ENCODE data around the gene SNAPC4.
A peak's percentile ranks its signal among the peaks of the same experiment; 100 is the strongest.

SNAPC4 gene

DNA sequence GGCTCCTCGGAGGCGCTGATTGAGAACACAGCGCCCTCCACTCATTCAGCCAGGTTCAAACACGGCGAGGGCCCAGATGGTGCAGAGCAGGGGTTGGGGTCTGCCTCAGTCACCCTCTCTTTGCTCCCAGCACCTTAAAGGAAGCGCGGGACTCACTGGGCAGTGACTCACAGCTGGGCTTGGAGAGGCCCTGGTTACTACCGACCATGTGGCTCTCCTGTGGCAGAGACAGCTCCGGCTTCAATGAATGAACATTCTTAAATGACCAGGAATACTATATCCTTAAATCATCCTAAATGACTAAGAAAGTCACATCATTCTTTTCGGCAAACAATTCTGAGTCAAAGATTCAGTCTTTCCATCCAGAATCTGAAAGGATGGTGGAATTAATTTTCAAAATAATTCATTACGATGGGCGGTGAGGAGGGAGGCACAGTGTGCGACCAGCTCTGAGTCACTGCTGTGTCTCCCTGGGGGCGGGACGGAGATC lies 41.3 kb upstream of the SNAPC4 start:
- no peaks in the 10 kb centered on the region for H3K9me3 ChIP-seq (ENCODE audit: insufficient read depth, low read depth, low read length)
- no peak overlapping the region for H3K4me3 ChIP-seq (ENCODE audit: low read length)
- H3K27me3 ChIP-seq (ENCODE audit: insufficient read depth, low read length): no peaks in the 10 kb centered on the region
- peaks cover 56% of the 10 kb centered on the region for H3K36me3 ChIP-seq (ENCODE audit: insufficient read depth, low read length)
- H3K9ac ChIP-seq (ENCODE audit: low read depth, low read length): no peak overlapping the region
- 97% methylated on average over 15 of the region's 15 CpGs for WGBS
- no peak overlapping the region for H3K27ac ChIP-seq (ENCODE audit: low read depth, low read length)
- peaks cover 4% of the 10 kb centered on the region; the same call in 1 of the 2 replicates for H3K4me1 ChIP-seq (ENCODE audit: insufficient read depth, low read length)

GRCh38 chr9:136439481-136440408 lies 39.8 kb upstream of the SNAPC4 start, which contains the start of gene INPP5E:
Gene INPP5E, minus strand, starts transcription at chr9:136439845. Its CDS starts 426 bp downstream, at chr9:136439419.
- 12% methylated on average over 90 of the region's 90 CpGs for WGBS
- H3K9ac ChIP-seq (ENCODE audit: low read depth, low read length): peak within 1 kb of the TSS; percentile 87
- H3K27ac ChIP-seq (ENCODE audit: low read depth, low read length): peak within 1 kb of the TSS; percentile 68; the same call in 1 of the 2 replicates
- H3K4me1 ChIP-seq (ENCODE audit: insufficient read depth, low read length): peaks cover 4% of the 10 kb centered on the region; the same call in 1 of the 2 replicates
- no peaks in the 10 kb centered on the region for H3K9me3 ChIP-seq (ENCODE audit: insufficient read depth, low read depth, low read length)
- peaks cover 42% of the 10 kb centered on the region for H3K36me3 ChIP-seq (ENCODE audit: insufficient read depth, low read length)
- no peaks in the 10 kb centered on the region for H3K27me3 ChIP-seq (ENCODE audit: insufficient read depth, low read length)
- peak within 1 kb of the TSS; percentile 81 for H3K4me3 ChIP-seq (ENCODE audit: low read length)

DNA sequence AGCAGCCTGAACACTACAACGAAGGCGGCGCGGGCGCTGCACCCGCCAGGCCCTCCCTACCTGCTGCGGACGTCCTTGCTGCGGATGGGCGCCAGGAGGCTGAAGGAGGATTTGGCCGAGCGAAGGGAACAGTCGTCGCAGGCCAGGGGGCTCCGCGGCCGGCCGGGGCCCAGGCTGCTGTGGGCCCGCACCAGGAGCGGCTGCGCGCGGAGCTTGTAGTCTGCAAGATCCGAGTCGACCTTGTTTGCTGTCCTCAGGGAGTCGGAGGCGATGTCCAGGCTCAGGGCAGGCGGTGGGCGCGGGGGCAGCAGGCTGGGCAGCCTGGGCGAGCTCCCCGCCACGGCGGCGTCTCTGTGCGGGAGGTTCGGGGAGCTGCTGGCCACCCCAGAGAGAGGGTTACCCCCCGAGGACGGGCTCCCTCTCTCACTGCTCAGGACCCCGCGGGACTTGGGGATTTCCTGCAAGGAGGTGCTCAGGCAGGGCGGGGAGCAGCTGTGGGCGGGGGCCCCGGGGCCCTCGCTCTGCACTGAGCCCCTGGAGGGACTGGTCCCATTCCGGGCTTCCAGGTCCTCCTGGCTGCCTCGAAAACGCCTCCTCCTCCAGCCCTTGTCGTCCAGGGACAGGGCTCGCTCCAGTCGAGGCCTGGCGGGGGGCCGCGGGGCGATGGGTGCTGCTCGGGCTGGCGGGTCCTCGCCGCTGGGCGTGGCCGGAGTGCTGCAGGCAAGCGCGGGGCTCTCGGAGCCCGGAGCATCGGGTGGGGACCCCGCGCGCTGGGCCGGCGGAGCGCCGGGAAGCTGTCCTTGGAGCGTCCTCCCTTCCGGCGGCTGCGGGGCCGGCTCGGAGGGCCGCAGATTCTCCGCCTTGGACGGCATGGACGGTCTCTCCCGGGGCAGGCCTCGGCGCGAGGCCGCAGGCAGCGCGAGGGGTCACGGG lies 38.8 kb upstream of the SNAPC4 start:
- WGBS: 1% methylated on average over 91 of the region's 91 CpGs
- H3K4me1 ChIP-seq (ENCODE audit: insufficient read depth, low read length): peaks cover 4% of the 10 kb centered on the region; the same call in 1 of the 2 replicates
- no peak overlapping the region; the same call in 1 of the 2 replicates for H3K27ac ChIP-seq (ENCODE audit: low read depth, low read length)
- H3K4me3 ChIP-seq (ENCODE audit: low read length): peak overlapping the region; percentile 81
- peak overlapping the region; percentile 87 for H3K9ac ChIP-seq (ENCODE audit: low read depth, low read length)
- no peaks in the 10 kb centered on the region for H3K9me3 ChIP-seq (ENCODE audit: insufficient read depth, low read depth, low read length)
- H3K27me3 ChIP-seq (ENCODE audit: insufficient read depth, low read length): no peaks in the 10 kb centered on the region
- peaks cover 33% of the 10 kb centered on the region for H3K36me3 ChIP-seq (ENCODE audit: insufficient read depth, low read length)

GRCh38 chr9:136437839-136438547 lies 38.0 kb upstream of the SNAPC4 start:
- H3K27ac ChIP-seq (ENCODE audit: low read depth, low read length): no peak overlapping the region
- WGBS: 59% methylated on average over 37 of the region's 37 CpGs
- H3K4me1 ChIP-seq (ENCODE audit: insufficient read depth, low read length): peaks cover 4% of the 10 kb centered on the region; the same call in 1 of the 2 replicates
- no peaks in the 10 kb centered on the region for H3K9me3 ChIP-seq (ENCODE audit: insufficient read depth, low read depth, low read length)
- H3K36me3 ChIP-seq (ENCODE audit: insufficient read depth, low read length): peaks cover 25% of the 10 kb centered on the region
- H3K4me3 ChIP-seq (ENCODE audit: low read length): peak overlapping the region; percentile 81
- H3K27me3 ChIP-seq (ENCODE audit: insufficient read depth, low read length): no peaks in the 10 kb centered on the region
- H3K9ac ChIP-seq (ENCODE audit: low read depth, low read length): peak overlapping the region; percentile 87

DNA sequence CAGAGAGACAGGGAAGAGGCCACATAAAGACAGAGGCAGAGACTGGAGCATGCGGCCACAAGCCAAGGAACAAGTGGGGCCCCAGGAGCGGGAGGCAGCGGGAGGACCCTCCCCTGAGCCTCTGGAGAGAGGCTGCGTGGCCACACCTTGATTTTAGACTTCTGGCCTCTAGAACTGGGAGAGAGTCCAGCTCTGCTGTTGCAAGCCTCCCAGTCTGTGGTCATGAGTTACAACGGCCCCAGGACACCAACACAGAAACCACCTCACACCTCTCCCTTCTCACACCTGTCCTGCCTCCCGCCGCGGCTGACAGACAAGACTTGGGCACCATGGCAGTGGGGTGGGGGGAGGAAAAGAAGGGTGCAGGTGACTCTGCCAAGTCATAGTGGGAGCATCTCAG lies 37.5 kb upstream of the SNAPC4 start:
- Histone ChIP-seq H3K36me3 (ENCODE audit: insufficient read depth, low read length) (peaks cover 19% of the 10 kb centered on the region), H3K9me3 (ENCODE audit: insufficient read depth, low read depth, low read length) (no peaks in the 10 kb centered on the region), H3K4me3 (ENCODE audit: low read length) (peak overlapping the region; percentile 81), H3K27me3 (ENCODE audit: insufficient read depth, low read length) (no peaks in the 10 kb centered on the region), H3K27ac (ENCODE audit: low read depth, low read length) (no peak overlapping the region), H3K9ac (ENCODE audit: low read depth, low read length) (no peak overlapping the region), H3K4me1 (ENCODE audit: insufficient read depth, low read length) (peaks cover 4% of the 10 kb centered on the region; the same call in 1 of the 2 replicates)
- 91% methylated on average over 8 of the region's 8 CpGs for WGBS

- no peak overlapping the region for H3K9ac ChIP-seq (ENCODE audit: low read depth, low read length)
- H3K4me3 ChIP-seq (ENCODE audit: low read length): no peak overlapping the region
- H3K4me1 ChIP-seq (ENCODE audit: insufficient read depth, low read length): peaks cover 4% of the 10 kb centered on the region; the same call in 1 of the 2 replicates
- peaks cover 6% of the 10 kb centered on the region for H3K36me3 ChIP-seq (ENCODE audit: insufficient read depth, low read length)
- no peaks in the 10 kb centered on the region for H3K27me3 ChIP-seq (ENCODE audit: insufficient read depth, low read length)
- H3K27ac ChIP-seq (ENCODE audit: low read depth, low read length): no peak overlapping the region
- WGBS: 86% methylated on average over 25 of the region's 25 CpGs
- no peaks in the 10 kb centered on the region for H3K9me3 ChIP-seq (ENCODE audit: insufficient read depth, low read depth, low read length)
These were observed 36.2 kb upstream of the SNAPC4 start for GRCh38 chr9:136436055-136436634.

DNA sequence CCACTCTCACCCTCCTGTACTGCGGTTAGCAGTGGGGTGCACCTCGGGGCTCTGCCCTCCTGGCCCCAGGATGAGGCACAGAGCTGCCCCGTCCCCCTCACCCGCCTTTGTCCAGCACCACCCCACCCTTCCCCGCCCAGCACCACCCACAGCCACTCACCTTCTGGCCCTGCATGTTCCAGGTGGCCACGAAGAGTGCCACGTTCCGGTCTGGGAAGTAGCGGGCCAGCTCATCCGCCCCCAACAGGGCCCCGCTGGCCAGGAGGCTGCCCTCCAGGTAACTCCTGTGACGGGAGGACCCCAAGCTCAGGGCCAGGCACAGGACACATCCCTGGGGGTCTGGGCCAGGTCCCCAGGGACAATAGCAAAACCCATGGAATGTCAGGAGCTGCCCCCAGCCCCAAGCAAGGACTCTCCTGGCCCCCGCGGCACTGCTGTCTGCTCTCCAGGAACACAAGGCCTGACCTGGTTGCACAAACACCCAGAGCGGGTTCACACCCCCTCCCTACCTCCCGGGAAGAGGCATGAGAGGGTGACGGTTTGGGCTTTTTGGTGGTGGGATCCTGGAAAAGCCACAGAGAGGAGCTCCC lies 34.7 kb upstream of the SNAPC4 start:
- Histone ChIP-seq H3K4me3 (ENCODE audit: low read length) (no peak overlapping the region), H3K27ac (ENCODE audit: low read depth, low read length) (no peak overlapping the region), H3K4me1 (ENCODE audit: insufficient read depth, low read length) (peaks cover 4% of the 10 kb centered on the region; the same call in 1 of the 2 replicates), H3K9me3 (ENCODE audit: insufficient read depth, low read depth, low read length) (no peaks in the 10 kb centered on the region), H3K9ac (ENCODE audit: low read depth, low read length) (no peak overlapping the region), H3K27me3 (ENCODE audit: insufficient read depth, low read length) (no peaks in the 10 kb centered on the region), H3K36me3 (ENCODE audit: insufficient read depth, low read length) (peaks cover 11% of the 10 kb centered on the region)
- 95% methylated on average over 17 of the region's 17 CpGs for WGBS

DNA sequence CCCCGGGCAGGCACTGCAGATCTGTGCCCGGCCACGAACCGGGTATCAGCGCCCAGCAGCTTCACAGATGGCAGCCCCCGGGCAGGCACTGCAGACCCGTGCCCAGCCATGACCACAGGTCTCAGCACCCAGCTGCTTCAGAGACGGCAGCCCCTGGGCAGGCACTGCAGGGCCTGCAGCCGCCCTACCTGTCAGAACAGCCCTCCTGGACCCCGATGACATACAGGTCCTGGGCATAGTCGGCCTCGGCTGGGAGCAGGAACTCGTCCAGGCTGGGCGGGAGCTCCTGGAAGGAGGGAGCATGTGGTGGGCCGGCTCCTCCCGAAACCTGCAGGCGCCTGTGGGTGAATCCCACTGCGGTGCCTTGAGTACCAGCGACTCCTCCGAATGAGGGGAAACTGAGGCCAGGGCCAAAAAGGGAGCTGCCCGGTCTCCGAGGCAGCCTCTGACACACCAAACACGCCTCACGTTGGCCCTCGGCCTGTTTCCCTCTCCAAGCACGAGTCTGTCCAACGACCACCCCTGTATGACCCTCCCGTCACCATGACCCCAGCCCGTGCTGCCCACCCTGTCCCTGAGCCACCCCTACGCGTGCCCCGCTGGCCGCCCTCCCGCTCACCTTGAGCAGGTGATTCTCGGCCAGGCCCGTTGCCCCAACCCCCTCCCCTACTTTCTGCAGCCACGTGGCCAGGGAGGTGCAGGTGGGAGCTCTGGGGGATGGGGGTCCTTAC lies 34.0 kb upstream of the SNAPC4 start:
- peaks cover 17% of the 10 kb centered on the region for H3K36me3 ChIP-seq (ENCODE audit: insufficient read depth, low read length)
- no peaks in the 10 kb centered on the region for H3K27me3 ChIP-seq (ENCODE audit: insufficient read depth, low read length)
- H3K4me1 ChIP-seq (ENCODE audit: insufficient read depth, low read length): peaks cover 4% of the 10 kb centered on the region; the same call in 1 of the 2 replicates
- H3K9ac ChIP-seq (ENCODE audit: low read depth, low read length): no peak overlapping the region
- H3K9me3 ChIP-seq (ENCODE audit: insufficient read depth, low read depth, low read length): no peaks in the 10 kb centered on the region
- H3K4me3 ChIP-seq (ENCODE audit: low read length): no peak overlapping the region
- no peak overlapping the region for H3K27ac ChIP-seq (ENCODE audit: low read depth, low read length)
- 95% methylated on average over 36 of the region's 37 CpGs for WGBS

DNA sequence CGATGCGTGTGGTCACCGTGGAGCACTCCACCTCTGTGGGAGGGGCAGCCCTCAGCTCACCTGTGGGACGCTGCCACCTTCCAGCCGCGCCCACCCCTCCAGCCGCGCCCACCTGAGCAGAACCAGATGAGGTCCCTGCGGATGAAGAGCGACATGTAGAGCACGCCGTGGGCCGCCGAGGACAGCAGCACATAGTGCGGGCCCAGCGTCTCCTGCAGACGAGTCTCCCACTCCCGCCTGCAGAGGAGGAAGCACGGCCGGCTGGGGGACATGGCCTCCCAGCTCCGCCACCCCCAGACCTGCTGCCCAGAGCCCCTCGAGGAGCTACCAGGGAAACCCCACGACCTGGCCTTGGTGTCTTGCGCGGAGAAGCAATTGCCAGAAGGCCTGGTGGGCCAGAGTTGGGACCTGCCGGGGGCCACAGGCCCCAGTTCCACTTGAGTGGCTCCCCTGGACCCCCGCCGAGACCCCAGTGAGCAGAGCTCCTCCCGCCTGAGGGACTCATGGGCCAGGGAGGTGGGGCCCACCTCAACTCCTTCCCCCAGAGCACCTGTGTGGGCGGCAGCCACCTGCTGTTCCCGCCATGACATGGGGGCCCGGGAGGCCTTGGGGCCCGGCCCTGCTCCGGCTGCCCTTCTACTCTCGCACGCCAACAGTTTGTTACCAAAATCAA lies 33.2 kb upstream of the SNAPC4 start:
- Histone ChIP-seq H3K9ac (ENCODE audit: low read depth, low read length) (no peak overlapping the region), H3K4me1 (ENCODE audit: insufficient read depth, low read length) (peaks cover 4% of the 10 kb centered on the region; the same call in 1 of the 2 replicates), H3K36me3 (ENCODE audit: insufficient read depth, low read length) (peaks cover 20% of the 10 kb centered on the region), H3K4me3 (ENCODE audit: low read length) (no peak overlapping the region), H3K27ac (ENCODE audit: low read depth, low read length) (no peak overlapping the region), H3K27me3 (ENCODE audit: insufficient read depth, low read length) (no peaks in the 10 kb centered on the region), H3K9me3 (ENCODE audit: insufficient read depth, low read depth, low read length) (no peaks in the 10 kb centered on the region)
- 89% methylated on average over 36 of the region's 36 CpGs for WGBS
